ENCODE measurements around the gene SLC66A2.

Gene SLC66A2

DNA sequence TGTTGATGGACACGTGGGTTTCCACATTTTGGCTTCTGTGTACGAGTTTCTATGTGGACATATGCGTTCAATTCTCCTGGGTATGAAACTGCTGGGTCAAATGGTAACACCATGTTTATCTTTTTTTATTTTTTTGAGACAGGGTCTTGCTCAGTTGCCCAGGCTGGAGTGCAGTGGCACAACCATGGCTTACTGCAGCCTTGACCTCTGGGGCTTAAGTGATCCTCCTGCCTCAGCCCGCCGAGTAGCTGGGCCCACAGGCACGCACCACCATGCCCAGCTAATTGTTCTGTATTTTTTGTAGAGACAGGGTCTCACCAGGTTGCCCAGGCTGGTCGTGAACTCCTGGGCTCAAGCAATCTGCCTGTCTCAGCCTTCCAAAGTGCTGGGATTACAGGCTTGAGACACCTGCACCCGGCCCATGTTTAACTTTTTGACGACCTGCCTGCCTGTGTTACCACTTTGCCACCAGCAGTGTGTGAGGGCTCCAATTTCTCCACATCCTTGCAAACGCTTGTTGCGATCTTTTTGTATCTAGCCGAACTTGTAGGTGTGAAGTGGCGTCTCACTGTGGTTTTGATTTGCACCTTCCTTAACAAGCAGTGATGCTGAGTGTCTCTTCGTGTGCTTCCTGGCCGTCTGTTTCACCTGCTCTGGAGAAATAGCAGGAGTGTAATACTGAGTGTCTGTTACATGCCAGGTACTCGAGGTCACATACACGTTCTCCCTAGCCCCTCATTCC lies 19.9 kb upstream of the SLC66A2 start:
- H3K4me1 ChIP-seq (ENCODE audit: control insufficient read depth, insufficient read depth, low read length): no peaks in the 10 kb centered on the region
- no peak overlapping the region for H3K27ac ChIP-seq (ENCODE audit: low read length)
- peaks cover 25 to 27% of the 10 kb centered on the region in 2 donors for H3K36me3 ChIP-seq (ENCODE audit: control insufficient read depth in 2 of 2, insufficient read depth in 2 of 2, low read length in 2 of 2)
- no peaks in the 10 kb centered on the region for H3K9me3 ChIP-seq (ENCODE audit: control insufficient read depth in 2 of 2, low read length in 2 of 2)
- no peaks in the 10 kb centered on the region for H3K27me3 ChIP-seq (ENCODE audit: control insufficient read depth in 1 of 2, insufficient read depth in 2 of 2, low read length in 2 of 2)
- no peak overlapping the region for H3K9ac ChIP-seq (ENCODE audit: low read length in 2 of 2)
- no peak overlapping the region for H3K4me3 ChIP-seq (ENCODE audit: low read length in 2 of 2)

GRCh38 chr18:79970419-79971133 lies 19.1 kb upstream of the SLC66A2 start:
- peaks cover under 1% of the 10 kb centered on the region for H3K4me1 ChIP-seq (ENCODE audit: control insufficient read depth, insufficient read depth, low read length)
- no peaks in the 10 kb centered on the region for H3K27me3 ChIP-seq (ENCODE audit: control insufficient read depth in 1 of 2, insufficient read depth in 2 of 2, low read length in 2 of 2)
- H3K4me3 ChIP-seq (ENCODE audit: low read length in 2 of 2): no peak overlapping the region
- H3K9ac ChIP-seq (ENCODE audit: low read length in 2 of 2): no peak overlapping the region
- no peak overlapping the region for H3K27ac ChIP-seq (ENCODE audit: low read length)
- H3K9me3 ChIP-seq (ENCODE audit: control insufficient read depth in 2 of 2, low read length in 2 of 2): no peaks in the 10 kb centered on the region
- peaks cover 25 to 27% of the 10 kb centered on the region in 2 donors for H3K36me3 ChIP-seq (ENCODE audit: control insufficient read depth in 2 of 2, insufficient read depth in 2 of 2, low read length in 2 of 2)

- Histone ChIP-seq H3K27me3 (ENCODE audit: control insufficient read depth in 1 of 2, insufficient read depth in 2 of 2, low read length in 2 of 2) (peaks cover 2 to 20% of the 10 kb centered on the region in 2 donors), H3K27ac (ENCODE audit: low read length) (peak overlapping the region; percentile 6), H3K4me3 (ENCODE audit: low read length in 2 of 2) (peak overlapping the region; percentile 41 to 71), H3K9ac (ENCODE audit: low read length in 2 of 2) (peak overlapping the region; percentile 54 to 62), H3K9me3 (ENCODE audit: control insufficient read depth in 2 of 2, low read length in 2 of 2) (no peaks in the 10 kb centered on the region), H3K4me1 (ENCODE audit: control insufficient read depth, insufficient read depth, low read length) (peaks cover 14% of the 10 kb centered on the region), H3K36me3 (ENCODE audit: control insufficient read depth in 2 of 2, insufficient read depth in 2 of 2, low read length in 2 of 2) (peaks cover 5 to 7% of the 10 kb centered on the region in 2 donors)
Observed at GRCh38 chr18:79965119-79965902, 13.9 kb upstream of the SLC66A2 start.

- H3K4me3 ChIP-seq (ENCODE audit: low read length in 2 of 2): peak within 1 kb of the TSS; percentile 41 to 71
- peak within 1 kb of the TSS; percentile 54 to 62 for H3K9ac ChIP-seq (ENCODE audit: low read length in 2 of 2)
- peaks cover 14% of the 10 kb centered on the region for H3K4me1 ChIP-seq (ENCODE audit: control insufficient read depth, insufficient read depth, low read length)
- no peaks in the 10 kb centered on the region for H3K9me3 ChIP-seq (ENCODE audit: control insufficient read depth in 2 of 2, low read length in 2 of 2)
- peak within 1 kb of the TSS; percentile 6 for H3K27ac ChIP-seq (ENCODE audit: low read length)
- peaks cover 0 to 2% of the 10 kb centered on the region in 2 donors for H3K36me3 ChIP-seq (ENCODE audit: control insufficient read depth in 2 of 2, insufficient read depth in 2 of 2, low read length in 2 of 2)
- H3K27me3 ChIP-seq (ENCODE audit: control insufficient read depth in 1 of 2, insufficient read depth in 2 of 2, low read length in 2 of 2): peaks cover 2 to 20% of the 10 kb centered on the region in 2 donors
Observed at GRCh38 chr18:79964330-79965118, 13.1 kb upstream of the SLC66A2 start, which contains the start of gene HSBP1L1. HSBP1L1 (plus strand) TSS chr18:79964643; CDS start chr18:79964736, 93 bp downstream.

- Histone ChIP-seq H3K36me3 (ENCODE audit: control insufficient read depth in 2 of 2, insufficient read depth in 2 of 2, low read length in 2 of 2) (no peaks in the 10 kb centered on the region), H3K4me3 (ENCODE audit: low read length in 2 of 2) (peak overlapping the region; percentile 16 to 71), H3K9me3 (ENCODE audit: control insufficient read depth in 2 of 2, low read length in 2 of 2) (no peaks in the 10 kb centered on the region), H3K27me3 (ENCODE audit: control insufficient read depth in 1 of 2, insufficient read depth in 2 of 2, low read length in 2 of 2) (peaks cover 2 to 20% of the 10 kb centered on the region in 2 donors), H3K9ac (ENCODE audit: low read length in 2 of 2) (no peak overlapping the region), H3K27ac (ENCODE audit: low read length) (no peak overlapping the region), H3K4me1 (ENCODE audit: control insufficient read depth, insufficient read depth, low read length) (peaks cover 14% of the 10 kb centered on the region)
Observed at GRCh38 chr18:79963658-79964329, 12.3 kb upstream of the SLC66A2 start.

DNA sequence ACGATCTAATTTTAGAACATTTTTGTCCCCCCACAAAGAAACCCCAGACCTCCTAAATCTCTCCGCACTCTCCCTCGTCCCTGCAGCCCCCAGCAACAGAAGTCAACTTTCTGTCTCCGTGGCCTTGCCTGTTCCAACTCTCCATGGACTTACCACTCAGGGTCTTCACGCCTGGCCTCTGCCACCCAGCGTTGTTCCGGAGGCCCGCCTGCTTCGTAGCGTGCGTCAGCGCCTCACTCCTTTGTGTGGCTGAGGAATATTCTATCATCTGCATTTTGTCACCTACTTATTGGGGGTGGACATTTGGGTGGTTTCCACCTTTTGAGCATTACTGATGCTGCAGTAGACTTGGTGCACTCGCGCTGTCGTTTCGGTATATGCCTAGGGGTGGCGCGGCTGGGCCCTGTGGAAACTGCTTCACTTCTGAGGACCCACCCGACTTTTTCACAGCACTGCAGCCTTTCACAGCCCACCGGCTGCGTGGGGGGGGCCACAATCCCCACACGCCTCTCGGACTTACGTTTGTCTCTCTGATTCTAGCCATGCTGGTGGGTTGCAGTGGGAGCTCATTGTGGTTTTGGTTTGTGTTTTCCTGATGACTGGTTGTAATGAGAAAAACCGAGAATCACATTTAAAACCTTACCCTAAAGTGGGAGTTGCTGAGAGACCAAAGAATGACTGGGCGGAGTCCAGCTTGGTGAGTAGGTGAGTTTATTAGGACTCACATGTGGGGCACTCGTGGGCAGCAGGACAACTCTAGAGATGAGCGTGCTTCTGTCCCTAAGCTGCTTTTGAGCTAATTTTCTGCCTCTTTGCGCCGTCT lies 11.6 kb upstream of the SLC66A2 start:
- H3K27ac ChIP-seq (ENCODE audit: low read length): no peak overlapping the region
- H3K4me3 ChIP-seq (ENCODE audit: low read length in 2 of 2): no peak overlapping the region
- H3K9me3 ChIP-seq (ENCODE audit: control insufficient read depth in 2 of 2, low read length in 2 of 2): no peaks in the 10 kb centered on the region
- peaks cover 2 to 20% of the 10 kb centered on the region in 2 donors for H3K27me3 ChIP-seq (ENCODE audit: control insufficient read depth in 1 of 2, insufficient read depth in 2 of 2, low read length in 2 of 2)
- H3K36me3 ChIP-seq (ENCODE audit: control insufficient read depth in 2 of 2, insufficient read depth in 2 of 2, low read length in 2 of 2): no peaks in the 10 kb centered on the region
- no peak overlapping the region for H3K9ac ChIP-seq (ENCODE audit: low read length in 2 of 2)
- peaks cover 14% of the 10 kb centered on the region for H3K4me1 ChIP-seq (ENCODE audit: control insufficient read depth, insufficient read depth, low read length)

DNA sequence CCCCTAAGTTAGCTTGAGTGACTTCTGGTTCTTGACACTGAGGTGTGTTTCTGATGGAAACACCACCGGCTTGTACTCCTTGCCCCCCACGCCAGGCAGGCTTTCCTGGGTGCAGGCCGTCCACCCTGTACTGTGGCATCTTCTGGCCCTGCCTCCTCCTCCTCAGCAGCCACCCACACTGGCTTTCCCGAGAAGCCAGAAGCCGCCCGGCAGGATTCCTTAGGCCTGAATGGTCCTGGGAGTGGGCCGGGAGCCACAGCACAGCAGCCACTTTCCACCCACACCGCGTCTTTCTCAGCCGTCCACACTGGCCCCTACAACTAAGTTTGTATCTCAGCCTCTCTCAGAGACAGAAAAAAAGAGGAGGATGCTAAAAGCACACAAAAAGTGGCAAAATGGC lies 10.9 kb upstream of the SLC66A2 start:
- H3K4me3 ChIP-seq (ENCODE audit: low read length in 2 of 2): no peak overlapping the region
- H3K9ac ChIP-seq (ENCODE audit: low read length in 2 of 2): no peak overlapping the region
- H3K27ac ChIP-seq (ENCODE audit: low read length): no peak overlapping the region
- H3K4me1 ChIP-seq (ENCODE audit: control insufficient read depth, insufficient read depth, low read length): peaks cover 14% of the 10 kb centered on the region
- peaks cover 2 to 20% of the 10 kb centered on the region in 2 donors for H3K27me3 ChIP-seq (ENCODE audit: control insufficient read depth in 1 of 2, insufficient read depth in 2 of 2, low read length in 2 of 2)
- H3K9me3 ChIP-seq (ENCODE audit: control insufficient read depth in 2 of 2, low read length in 2 of 2): no peaks in the 10 kb centered on the region
- no peaks in the 10 kb centered on the region for H3K36me3 ChIP-seq (ENCODE audit: control insufficient read depth in 2 of 2, insufficient read depth in 2 of 2, low read length in 2 of 2)

DNA sequence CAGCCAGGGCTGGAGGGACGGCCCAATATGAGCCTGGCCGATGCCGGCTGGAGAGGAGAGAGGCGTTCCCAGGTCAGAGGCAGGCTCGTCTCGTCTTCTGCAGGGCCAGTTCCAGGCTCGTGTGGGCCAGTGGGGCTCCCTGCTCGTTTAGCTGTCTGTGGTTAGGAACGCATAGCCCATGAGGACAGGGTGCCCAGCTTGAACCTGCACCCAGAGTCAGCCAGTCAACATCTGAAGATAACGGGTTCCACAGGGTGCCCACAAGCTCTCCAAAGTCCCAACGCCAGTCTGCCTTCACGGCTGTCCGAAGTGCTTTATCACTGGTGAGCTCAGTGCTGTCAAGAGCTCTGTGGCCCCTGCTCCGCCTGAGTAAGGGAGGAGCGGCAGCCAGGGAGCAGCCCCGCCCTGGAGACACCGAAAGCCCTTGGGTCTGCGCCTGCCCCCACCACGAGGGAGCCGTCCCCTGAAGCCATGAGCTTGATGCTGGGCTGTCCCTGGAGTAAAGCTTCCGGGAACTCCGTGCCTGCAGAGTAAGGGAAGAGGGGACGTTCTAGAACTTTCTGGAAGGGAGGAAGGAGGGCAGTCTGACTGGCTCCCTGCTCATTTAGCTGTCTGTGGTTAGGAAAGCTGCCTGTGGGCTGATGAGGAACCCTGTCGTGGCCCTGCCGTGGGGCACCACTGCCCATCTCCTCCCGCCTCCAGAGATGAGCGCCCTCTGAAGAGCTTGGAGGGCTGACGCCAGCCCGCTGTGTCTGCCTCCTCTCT lies 10.3 kb upstream of the SLC66A2 start:
- Histone ChIP-seq H3K27me3 (ENCODE audit: control insufficient read depth in 1 of 2, insufficient read depth in 2 of 2, low read length in 2 of 2) (peaks cover 2 to 20% of the 10 kb centered on the region in 2 donors), H3K36me3 (ENCODE audit: control insufficient read depth in 2 of 2, insufficient read depth in 2 of 2, low read length in 2 of 2) (no peaks in the 10 kb centered on the region), H3K4me3 (ENCODE audit: low read length in 2 of 2) (no peak overlapping the region), H3K9me3 (ENCODE audit: control insufficient read depth in 2 of 2, low read length in 2 of 2) (no peaks in the 10 kb centered on the region), H3K9ac (ENCODE audit: low read length in 2 of 2) (no peak overlapping the region), H3K4me1 (ENCODE audit: control insufficient read depth, insufficient read depth, low read length) (peaks cover 14% of the 10 kb centered on the region), H3K27ac (ENCODE audit: low read length) (no peak overlapping the region)

All from stomach smooth muscle (tissue), 2 donors.